ENCODE results near the gene NKAP. TPM values are rescaled to one million over a fixed set of nuclear protein-coding genes. Genes with fewer than 3 reads are reported as not detected.
"Not testable (repeated sequence)": the region's sequence is repeated elsewhere in the genome, so short reads cannot be mapped to it uniquely, and the experiment has no call there.

Gene NKAP
- total and polyA plus RNA-seq, 9 of the 15 experiments (the other 6 are each of a cell fraction or from before 2014, with no cell fraction given): 3.1 to 8.3 (median 7.0) TPM

GRCh38 chrX:119981286-119982070 is 37.9 kb upstream of the NKAP start (continued):
- TF ChIP-seq FOXP4 (CRISPR knock-in tag; IDR thresholded peaks at IDR 0.05; ENCODE audit: borderline replicate concordance) (no peak), SMAD3 (CRISPR knock-in tag; conservative IDR thresholded peaks at IDR 0.05) (no peak), ZNF75A (CRISPR knock-in tag; IDR thresholded peaks at IDR 0.05) (no peak), RBFOX2 (IDR thresholded peaks at IDR 0.05; ENCODE audit: low read depth, low read length) (no peak), TOE1 (IDR thresholded peaks at IDR 0.05; ENCODE audit: borderline replicate concordance) (no peak), TOE1 (CRISPR knock-in tag; IDR thresholded peaks at IDR 0.05; ENCODE audit: borderline replicate concordance, low read depth) (no peak), IFI16 (CRISPR knock-in tag; IDR thresholded peaks at IDR 0.05) (no peak), PBX2 (CRISPR knock-in tag; IDR thresholded peaks at IDR 0.05; ENCODE audit: low read depth) (no peak), PBX2 (tag; conservative IDR thresholded peaks at IDR 0.05; ENCODE audit: low read depth) (peak; percentile 84), RAD21 (CRISPR knock-in tag; conservative IDR thresholded peaks at IDR 0.05 in 1 of 2, IDR thresholded peaks at IDR 0.05 in 1 of 2) (peak; percentile 25 to 66; a peak in 3 of 4 replicates), ELF1 (tag; IDR thresholded peaks at IDR 0.05) (no peak), POLR2A (conservative IDR thresholded peaks at IDR 0.05) (no peak), CSDE1 (IDR thresholded peaks at IDR 0.05) (no peak), MEIS2 (IDR thresholded peaks at IDR 0.05; ENCODE audit: partially characterized antibody) (peak; percentile 85), BCOR (IDR thresholded peaks at IDR 0.05) (no peak), BDP1 (IDR thresholded peaks at IDR 0.05; ENCODE audit: insufficient read depth, insufficient read length) (no peak), RCOR1 (IDR thresholded peaks at IDR 0.05; ENCODE audit: borderline replicate concordance in 1 of 2, low read depth in 2 of 2, low read length in 2 of 2) (no peak)

- ATAC-seq; H2AFZ ChIP-seq (ENCODE audit: low read depth, low read length); POLR2A ChIA-PET; intact Hi-C loops (cut with micrococcal nuclease); H3K4me3 ChIP-seq; H3K4me1 ChIP-seq (replicated peaks in 1 of 2; ENCODE audit: control insufficient read depth in 2 of 2, insufficient read depth in 2 of 2, low read length in 2 of 2); H3K9me3 ChIP-seq (replicated peaks; ENCODE audit: control insufficient read depth, insufficient read depth, low read depth, low read length); H3K27me3 ChIP-seq (ENCODE audit: control insufficient read depth in 2 of 2, insufficient read depth in 2 of 2, low read length in 2 of 2); DNase-seq (ENCODE audit: extremely low read depth in 1 of 4, low spot score in 3 of 4); H3K79me2 ChIP-seq (ENCODE audit: control insufficient read depth, insufficient read depth, low read length); H3K9ac ChIP-seq (ENCODE audit: insufficient read depth in 1 of 2, low read depth in 2 of 2, low read length in 2 of 2); FAIRE-seq; H3K4me2 ChIP-seq (ENCODE audit: insufficient read depth, low read length); H3K9me1 ChIP-seq (ENCODE audit: control insufficient read depth, insufficient read depth, low read length); in situ Hi-C loops (cut with MboI); H3K27ac ChIP-seq (ENCODE audit: extremely low read depth, low read depth, low read length); H4K20me1 ChIP-seq (replicated peaks; ENCODE audit: control insufficient read depth, insufficient read depth, low read length); BruUV-seq (replicated peaks); H3K36me3 ChIP-seq (ENCODE audit: control insufficient read depth, insufficient read depth, low read length); CTCF ChIA-PET (ENCODE audit: low intra/inter-chr PET ratio): not testable (repeated sequence)
- WGBS (ENCODE audit: insufficient coverage, low coverage, missing lambda C conversion rate): 0% methylated on average over 2 of the region's 4 CpGs
These were observed 33.6 kb upstream of the NKAP start for GRCh38 chrX:119977172-119977571.
